ENCODE data around the gene AMDHD1.

Gene AMDHD1

DNA sequence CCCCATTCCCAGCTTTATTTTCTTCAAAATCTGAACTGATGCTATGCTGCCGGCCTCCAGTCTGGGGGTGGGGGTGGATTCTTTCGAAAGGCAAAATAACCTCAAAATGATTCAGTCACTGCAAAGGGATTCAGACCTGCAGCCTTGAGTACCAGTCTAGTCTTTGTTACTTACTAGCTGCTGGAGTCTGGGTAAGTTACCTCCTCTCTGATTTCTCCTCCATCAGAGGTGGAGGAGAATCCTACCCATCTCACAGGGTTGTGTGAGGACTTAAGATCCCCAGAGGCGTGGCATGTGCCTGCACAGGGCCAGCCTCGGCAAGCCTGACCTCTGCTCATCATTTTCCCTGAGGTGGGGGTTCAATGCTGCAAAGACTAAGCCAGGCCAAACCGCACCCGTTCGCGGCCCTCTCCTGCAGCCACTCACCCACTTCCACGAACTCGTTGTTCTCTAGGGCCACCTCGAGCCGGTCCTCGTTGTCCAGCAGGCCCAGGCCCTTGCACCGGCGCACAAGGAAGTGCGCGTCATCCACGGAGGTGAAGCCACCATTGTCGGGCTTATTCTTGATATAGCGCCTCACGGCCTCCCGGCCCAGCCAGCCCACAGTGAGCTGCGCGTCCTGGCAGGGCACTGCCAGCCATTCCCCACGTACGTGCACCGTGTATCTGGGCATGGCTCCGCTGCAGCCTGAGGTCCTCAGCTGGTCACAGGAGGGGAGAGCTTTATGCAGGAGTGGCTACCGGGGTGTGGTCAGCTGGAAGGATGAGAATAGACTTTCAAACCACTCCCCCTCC lies 52.3 kb downstream of the AMDHD1 start:
- no peak for DNase-seq (ENCODE audit: low read depth, low spot score)

GRCh38 chr12:95996034-95996658 lies 53.0 kb downstream of the AMDHD1 start, which contains the start of gene HAL:
HAL (minus strand) TSS chr12:95996344; CDS start chr12:95995910, 434 bp downstream.
- no peak for DNase-seq (ENCODE audit: low read depth, low spot score)

DNA sequence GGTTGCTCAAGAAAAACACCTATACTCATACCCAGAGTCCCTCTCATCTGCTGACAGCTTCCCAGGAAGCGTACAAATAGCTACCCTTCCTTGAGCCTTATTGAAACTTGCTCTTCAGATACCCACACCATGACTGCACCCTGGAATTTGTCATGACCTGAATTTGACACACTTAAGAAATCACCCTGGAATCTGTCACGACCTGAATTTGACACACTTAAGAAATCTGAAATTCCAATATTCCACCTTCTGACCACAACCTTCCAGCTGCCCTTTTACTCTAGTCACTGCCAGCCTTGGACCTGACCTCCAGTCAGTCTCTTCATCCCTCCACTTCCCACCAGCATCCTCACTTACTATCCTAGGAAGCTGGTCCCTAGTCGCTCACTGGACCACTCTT lies 54.1 kb downstream of the AMDHD1 start:
- no peak for DNase-seq (ENCODE audit: low read depth, low spot score)

DNA sequence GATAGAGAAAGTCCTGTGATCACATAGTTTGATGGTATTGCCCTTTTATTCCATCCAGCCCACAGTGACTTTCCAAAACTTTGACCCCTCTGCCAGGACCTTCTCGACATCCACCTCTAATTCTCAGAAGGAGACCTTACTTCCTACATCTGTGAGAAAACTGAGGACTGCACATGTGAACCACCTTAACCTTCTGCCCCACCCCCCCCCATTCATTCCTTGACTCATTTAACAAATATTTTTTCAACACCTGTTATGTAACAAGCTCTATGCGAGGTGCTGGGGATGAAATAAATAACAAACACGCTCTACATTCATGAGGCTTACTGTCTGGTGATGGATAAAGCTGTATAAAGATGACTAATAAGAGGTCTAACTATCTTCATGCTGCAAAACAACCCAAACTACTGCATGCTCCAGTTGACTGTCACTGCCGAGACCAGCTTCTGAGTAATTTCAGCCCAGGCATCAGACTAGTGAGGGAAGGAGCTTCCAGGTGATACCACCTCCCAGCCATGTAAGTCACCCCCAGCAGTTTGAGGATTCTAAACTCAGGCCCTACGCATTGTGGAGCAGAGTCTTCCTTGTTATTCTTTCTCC lies 54.9 kb downstream of the AMDHD1 start:
- no peak for DNase-seq (ENCODE audit: low read depth, low spot score)

- DNase-seq (ENCODE audit: low read depth, low spot score) = no peak
Observed at GRCh38 chr12:95998611-95999286, 55.6 kb downstream of the AMDHD1 start.

DNA sequence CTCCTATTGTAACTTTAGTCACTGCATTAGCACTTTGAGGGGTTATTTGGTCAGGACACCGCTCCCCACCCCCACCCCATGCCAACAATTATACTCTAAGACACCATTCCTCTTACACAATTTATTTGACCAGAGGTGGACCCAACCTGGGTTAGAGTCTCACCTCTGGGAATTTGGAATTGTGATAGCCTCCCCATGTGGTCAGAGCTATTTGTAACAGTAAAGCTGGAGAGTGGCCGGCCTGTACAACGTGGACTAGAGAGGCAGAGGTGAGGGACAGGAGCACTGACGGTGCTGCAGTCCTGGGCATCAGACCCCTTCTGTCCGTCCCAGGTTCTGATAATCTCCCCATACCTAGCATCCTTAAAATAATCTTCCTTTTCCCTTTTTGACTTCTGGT lies 56.4 kb downstream of the AMDHD1 start:
- no peak for DNase-seq (ENCODE audit: low read depth, low spot score)

DNA sequence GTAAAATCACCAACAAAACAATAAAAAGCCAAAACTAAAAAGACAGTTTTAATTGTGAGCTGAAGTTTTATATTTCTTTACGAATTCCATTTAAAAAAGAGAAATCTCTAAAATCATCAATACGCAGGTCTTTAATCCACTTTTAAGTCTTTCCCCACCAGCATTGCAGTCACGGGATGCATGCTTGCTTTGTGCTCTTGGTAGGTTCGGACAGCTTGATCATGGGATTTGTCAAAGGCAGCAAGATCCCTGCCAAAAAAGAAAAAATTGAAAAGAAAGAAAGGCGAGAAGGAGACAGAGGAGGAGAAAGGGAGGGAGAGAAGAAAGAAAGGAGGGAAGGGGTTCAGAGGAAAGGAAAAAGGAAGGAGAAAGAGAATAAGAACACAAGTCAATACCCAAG lies 57.7 kb downstream of the AMDHD1 start:
- DNase-seq (ENCODE audit: low read depth, low spot score) = no peak

DNA sequence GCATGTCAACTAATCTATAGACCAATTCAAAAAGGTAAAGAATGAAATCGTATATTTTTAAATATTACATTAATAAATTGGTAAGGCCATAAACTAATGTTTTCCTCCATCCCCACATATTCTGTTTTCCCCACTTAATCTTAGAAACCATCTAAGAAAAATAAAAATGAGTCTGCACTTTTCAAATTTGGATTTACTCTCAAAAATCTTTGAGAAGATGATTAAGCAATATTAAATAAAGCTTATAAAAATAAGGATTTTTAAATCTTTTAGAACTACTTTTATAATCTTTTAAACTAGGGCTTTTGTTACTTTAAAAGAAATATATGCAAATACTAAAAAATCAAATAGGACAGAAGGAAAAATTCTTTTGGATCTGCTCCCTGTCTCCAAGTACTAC lies 63.6 kb downstream of the AMDHD1 start:
- DNase-seq (ENCODE audit: low read depth, low spot score) = no peak

DNA sequence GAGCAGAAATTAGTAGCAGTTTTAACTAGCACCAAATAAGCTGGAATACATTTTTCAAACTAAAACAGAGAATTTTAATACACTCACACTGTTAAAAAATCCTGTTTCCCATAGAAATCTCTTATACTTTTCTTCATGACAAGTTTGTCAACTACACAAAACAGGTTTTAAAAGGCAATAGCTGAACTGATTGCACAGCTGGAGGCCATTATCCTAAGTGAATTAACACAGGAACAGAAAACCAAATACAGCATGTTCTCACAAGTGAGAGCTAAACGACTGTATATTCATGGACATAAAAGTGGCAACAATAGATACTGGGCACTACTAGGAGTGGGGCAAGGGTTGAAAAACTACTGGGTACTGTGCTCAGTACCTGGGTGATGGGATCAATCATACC lies 64.6 kb downstream of the AMDHD1 start:
- no peak for DNase-seq (ENCODE audit: low read depth, low spot score)

DNA sequence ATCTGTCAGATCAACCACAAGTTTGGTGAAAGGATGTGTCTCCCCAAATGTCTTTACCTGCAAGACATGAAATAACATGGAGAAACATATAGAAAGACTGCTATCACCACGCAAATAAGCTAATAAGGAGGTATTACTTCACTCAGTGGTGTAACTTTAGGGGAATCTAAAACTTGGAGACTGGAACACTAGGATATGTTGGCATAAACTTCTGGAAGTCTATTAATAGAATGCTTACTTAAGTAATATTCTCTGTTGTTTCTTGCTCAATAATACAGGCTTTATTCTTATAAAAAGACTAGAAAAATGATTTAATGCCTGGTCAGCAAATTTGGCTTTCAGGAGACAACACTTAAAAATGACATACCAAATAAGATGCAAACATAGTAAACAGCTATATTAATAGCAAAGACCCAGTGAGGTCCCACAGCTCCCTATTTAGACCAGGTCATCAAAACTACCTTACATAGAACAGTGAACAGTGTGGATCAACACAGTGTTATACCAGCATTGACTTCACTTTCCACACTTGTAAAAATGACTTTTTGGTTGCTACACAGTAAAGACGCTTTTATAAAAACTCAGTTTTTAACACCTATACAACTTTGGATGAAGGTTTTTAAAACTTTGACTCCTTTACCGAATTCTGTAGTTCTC lies 71.9 kb downstream of the AMDHD1 start:
- DNase-seq (ENCODE audit: low read depth, low spot score) = no peak

DNA sequence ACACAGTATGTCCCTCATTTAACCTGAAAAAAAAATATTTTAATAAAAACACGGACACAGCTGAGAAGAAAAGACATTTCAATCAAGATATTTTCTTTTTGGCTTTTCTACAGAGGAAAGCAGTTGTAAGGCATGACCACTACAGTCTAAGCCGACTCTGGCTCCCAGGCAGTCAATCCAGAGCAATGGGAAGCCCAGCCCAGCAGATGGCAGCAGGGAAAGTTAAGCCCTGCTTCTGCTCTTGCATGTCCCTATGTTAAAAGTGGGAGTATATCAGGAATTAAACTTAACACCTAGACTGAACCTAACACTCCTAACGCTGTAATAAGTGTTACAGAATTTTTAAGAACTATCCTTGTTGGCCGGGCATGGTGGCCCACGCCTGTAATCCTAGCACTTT lies 72.5 kb downstream of the AMDHD1 start:
- no peak for DNase-seq (ENCODE audit: low read depth, low spot score)
